HG03354 (cell line): ENCODE measurements around the gene TRIM54.
"Not testable (repeated sequence)": the region's sequence is repeated elsewhere in the genome, so short reads cannot be mapped to it uniquely, and the experiment has no call there.

Experiments used
- ATAC-seq: cut with Tn5 transposase; IDR thresholded peaks from one replicate; pipeline ENCODE4 v1.9.1; 2021; ENCODE audit warnings: mild to moderate bottlenecking; ENCODE audit not compliant: unreplicated experiment, poor library complexity, severe bottlenecking

The TRIM54 gene

DNA sequence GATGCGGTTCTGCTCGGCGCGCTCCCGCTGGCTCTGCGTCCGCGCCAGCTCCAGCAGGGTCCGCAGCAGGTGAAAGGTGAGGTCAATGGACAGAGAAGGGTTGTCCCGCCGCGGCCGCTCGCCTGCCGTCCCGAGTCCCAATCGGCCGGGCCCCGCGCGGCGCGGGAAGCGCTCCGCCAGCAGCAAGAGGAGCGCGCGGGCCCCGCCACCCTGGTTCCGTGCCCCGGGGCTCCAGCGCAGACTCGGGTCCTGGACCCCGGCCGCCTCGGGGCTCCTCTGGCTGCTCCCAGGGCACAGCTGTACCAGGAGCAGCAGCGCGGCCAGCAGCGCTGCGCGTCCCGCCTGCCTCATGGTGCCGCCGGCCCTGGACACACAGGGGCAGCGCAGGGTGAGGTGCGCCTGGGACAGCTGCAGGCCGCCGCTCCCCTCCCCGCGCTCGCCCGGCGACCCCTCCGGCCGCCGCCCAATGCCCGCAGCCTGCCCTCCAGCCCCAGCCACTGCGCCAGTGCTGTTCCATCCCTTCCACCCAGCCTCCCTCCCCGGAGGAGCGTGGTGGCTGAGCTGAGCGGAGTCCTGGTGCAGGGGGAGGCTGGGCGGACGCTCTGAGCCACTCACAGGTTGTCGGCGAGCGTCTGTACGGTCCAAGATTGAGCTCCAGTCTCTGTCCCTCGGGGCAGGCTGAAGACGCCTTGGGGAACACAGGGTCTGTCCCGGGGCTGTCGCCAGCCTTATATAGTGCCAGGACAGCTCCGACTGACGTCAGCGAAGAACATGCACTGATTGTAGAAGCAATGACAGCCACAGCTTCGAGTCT lies 25.5 kb downstream of the TRIM54 start:
- no peak for ATAC-seq

DNA sequence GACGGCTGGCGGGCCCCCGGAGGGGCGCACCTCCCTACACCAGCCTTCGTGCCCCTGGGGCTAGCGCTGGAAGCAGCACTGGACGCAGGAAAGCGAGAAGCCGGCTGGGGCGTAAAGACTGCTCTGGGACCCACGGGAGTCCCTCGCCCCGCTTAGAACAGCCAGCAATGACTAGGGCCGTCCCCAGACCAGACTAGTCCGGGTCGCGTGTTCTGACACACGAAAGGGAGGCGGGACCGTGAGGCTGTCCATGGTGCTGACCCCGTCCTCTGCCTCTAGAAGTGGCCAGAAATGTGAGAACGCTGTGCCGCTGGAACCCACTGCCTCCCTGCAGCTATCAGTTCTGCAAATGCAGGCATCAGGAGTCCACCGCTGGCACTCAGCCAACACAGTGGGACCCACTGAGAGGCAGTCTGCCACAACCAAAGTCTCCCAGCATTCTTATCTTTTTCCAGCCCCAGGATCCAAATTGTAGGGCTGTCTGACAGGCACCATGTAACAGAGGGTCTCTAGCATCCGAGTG lies 26.2 kb downstream of the TRIM54 start, which contains the start of gene UCN:
Gene UCN (minus strand): TSS at position 87 of the 523 bp plus-strand sequence. CDS start 550 bp downstream, outside the sequence.
- no peak for ATAC-seq

- no peak for ATAC-seq
Observed at GRCh38 chr2:27309651-27310050, 27.4 kb downstream of the TRIM54 start.

- no peak for ATAC-seq
Observed at GRCh38 chr2:27312152-27312551, 29.9 kb downstream of the TRIM54 start.

DNA sequence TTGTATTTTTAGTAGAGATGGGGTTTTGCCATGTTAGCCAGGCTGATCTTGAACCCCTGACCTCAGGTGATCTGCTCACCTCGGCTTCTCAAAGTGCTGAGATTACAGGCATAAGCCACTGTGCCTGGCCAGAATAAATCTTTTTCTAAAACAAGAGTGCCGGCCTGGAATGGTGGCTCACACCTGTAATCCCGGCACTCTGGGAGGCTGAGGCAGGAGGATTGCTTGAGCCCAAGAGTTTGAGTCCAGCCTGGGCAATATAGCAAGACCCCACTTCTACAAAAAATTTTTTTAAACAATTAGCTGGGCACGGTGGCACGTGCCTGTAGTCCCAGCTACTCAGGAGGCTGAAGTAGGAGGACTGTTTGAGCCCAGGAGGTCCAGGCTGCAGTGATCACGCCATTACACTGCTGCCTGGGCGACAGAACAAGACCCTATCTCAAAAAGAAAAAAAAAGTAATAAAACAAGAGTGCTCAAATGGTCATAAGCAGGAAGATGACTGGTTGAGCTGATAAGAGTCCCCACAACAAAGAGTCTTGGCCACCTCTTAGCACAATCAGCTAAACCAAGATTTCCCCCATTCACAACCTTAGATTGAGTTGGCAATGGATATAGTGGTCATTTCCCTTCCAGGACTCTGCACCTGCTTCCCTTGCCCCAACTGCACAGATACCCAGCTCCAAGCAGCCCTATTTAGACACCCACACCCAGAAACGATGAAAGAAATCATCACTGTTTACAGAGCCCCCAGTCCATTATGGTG lies 31.8 kb downstream of the TRIM54 start:
- no peak for ATAC-seq

- ATAC-seq, result no peak
Observed at GRCh38 chr2:27314709-27315108, 32.5 kb downstream of the TRIM54 start.

- ATAC-seq, result no peak
Observed at GRCh38 chr2:27315122-27315521, 32.9 kb downstream of the TRIM54 start.

DNA sequence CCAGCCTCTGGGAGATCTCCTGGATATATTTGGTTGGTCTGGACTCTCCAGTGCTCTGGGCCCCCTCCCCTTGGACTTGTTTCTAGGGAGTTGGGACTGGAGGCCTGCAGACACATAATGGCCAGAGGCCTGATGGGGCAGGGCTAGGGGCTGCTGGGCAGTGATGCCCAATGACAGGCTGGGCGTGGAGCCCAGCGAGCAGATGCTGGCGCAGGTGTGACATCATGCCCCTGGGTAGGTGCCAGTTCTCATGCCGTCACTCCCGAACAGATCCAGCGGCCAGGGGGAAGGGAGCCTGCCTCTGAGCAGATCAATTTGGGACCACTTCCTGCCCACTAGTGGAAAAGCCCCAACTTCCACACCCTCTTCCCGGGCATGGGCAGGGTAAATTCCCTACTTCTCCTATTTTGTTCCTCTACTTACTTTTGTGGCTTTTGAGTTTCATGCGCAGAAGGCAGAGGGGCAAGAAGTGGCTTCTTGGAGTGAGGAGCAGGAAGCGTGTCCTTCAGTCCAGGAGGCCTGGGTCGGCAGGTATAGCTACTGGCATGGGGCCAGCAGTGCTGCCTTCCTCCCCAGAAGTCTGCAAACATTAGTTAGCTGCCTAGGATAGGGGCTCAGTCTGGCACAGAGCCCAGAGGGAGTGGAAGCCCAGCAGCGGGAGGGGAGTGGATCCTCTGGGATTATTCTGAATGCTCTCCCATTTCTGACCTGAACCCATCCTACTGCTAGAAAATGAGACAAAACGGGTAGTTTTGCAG lies 34.6 kb downstream of the TRIM54 start:
- ATAC-seq, result no peak

DNA sequence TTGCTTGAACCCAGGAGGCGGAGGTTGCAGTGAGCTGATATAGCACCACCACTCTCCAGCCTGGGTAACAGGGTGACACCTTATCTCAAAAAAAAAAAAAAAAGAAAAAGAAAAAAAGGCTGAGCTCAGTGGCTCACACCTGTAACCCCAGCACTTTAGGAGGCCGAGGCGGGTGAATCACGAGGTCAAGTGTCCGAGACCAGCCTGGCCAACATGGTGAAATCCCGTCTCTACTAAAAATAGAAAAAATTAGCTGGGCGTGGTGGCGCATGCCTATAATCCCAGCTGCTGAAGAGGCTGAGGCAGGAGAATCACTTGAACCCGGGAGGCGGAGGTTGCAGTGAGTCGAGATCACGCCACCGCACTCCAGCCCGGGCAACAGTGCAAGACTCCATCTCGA lies 37.6 kb downstream of the TRIM54 start:
- ATAC-seq, result not testable (repeated sequence)

- no peak for ATAC-seq
Observed at GRCh38 chr2:27320958-27321543, 38.8 kb downstream of the TRIM54 start.

GRCh38 chr2:27322301-27322765 lies 40.1 kb downstream of the TRIM54 start:
- ATAC-seq, result no peak

DNA sequence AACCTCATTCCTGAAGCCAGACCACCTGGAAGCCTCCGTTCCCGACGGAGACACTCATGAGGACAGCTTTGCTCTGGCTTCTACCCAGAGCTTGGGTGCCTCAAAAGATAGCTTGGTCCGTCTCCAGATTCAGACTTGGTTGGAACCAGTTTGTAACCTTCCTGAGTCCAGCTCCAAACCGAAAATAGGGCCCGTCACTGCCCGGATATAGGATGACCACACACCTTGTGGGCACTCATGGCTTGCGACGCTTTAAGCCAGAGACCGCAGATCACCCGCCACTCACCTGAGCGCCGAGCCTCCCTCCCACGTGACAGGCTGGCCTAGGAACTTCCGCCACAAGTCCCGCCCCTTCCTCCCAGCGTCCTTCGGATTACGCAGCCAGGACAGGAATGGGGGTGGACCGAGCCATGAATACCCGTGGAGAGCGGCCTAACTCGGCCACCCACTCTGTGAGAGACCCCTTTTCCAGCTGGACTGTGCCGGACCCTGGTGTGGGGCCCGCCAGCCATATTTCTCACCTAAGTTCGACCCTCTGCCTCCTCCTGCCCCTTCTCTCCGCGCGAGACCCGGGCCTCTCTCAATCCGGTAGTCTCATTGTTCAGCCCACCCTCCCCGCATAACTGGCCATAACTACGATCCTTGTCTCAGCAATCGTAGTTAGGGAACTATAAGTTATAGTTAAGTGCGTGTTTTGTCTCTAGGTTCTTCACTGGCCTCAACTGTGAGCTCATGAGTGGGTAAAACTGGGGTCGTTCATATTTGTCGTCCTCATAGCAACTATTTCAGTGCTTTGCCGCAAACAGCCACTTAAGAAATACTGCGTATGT lies 40.8 kb downstream of the TRIM54 start, which contains the start of gene MPV17:
Gene MPV17 (minus strand): TSS at position 332 of the 830 bp plus-strand sequence. CDS start 580 bp downstream, outside the sequence.
- peak; percentile 94 for ATAC-seq

- ATAC-seq, result no peak
Observed at GRCh38 chr2:27323596-27324285, 41.5 kb downstream of the TRIM54 start.

DNA sequence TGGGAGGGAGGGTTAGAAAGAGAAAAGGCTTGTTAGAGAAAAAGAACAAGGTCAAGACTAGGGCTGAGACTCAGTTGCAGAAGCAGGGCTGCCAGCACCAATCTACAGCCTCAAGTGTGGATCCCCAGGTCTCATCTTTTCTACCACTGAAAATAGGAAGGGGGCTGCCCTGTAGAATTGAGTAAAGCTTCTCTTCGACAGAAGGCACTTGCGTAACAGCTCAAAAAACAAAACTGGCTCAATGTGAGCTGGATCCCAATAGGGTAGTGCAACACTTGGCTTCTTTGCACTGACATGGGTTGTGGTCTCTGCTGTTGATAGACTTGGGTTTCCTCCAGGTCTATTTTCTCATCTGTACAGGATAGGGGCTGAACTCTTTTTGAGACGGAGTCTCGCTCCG lies 42.5 kb downstream of the TRIM54 start:
- no peak for ATAC-seq

DNA sequence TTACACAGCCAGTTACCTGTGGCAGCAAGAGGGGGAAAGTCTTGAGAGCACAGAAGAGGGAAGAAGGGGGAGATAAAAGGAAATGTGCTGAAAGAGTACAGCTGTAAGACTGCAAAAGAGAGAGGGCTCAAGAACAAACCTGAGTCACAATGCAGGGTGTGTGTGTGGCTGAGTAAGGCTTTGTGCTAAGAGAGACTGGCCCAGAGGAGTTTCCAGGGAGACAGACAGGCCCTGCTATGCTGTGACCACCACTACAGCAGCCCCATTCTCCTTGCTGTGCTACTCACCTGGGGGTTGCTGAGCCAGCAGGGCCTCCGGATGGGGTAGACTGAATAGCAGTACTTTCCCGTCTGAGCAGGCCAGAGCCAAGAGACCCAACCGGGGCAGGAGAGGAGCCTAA lies 53.1 kb downstream of the TRIM54 start:
- ATAC-seq, result no peak

DNA sequence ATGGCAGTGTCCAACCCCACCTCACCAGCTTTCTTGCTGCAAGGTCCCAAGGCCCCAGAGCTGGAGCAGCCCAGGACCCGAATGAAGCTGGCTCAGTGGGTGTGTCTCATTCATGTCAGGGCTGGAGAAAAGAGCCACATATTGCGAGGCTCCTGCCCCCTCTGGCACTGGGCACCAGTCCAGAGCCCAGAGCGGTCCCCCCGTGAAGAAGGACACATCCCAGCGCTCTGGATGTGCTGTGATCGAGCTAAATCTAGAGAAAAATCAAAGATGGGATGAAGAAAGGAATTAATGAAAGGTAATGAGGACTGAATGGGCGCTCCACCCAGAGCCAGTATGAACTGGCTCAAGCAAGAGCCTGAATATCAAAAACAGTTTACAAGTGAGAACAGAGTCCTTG lies 53.9 kb downstream of the TRIM54 start:
- ATAC-seq, result no peak

DNA sequence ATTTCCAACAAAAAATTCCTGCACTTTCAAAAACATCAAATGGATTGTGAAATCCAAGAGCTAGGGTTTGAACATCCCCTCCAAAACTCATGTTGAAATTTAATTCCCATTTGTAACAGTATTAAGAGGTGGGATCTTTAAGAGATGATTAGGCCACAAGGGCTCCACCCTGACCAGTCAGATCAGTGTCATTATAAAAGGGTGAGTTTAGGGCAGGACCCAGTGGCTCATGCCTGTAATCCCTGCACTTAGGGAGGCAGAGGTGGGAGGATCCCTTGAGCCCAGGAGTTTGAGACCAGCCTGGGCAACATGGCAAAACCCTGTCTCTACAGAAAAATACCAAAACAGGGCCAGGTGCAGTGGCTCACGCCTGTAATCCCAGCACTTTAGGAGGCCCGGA lies 65.4 kb downstream of the TRIM54 start:
- no peak for ATAC-seq

- no peak for ATAC-seq
Observed at GRCh38 chr2:27350106-27350693, 68.0 kb downstream of the TRIM54 start.
